Esophagus (tissue), 2 donors: ENCODE measurements around the gene ESR2. TPM values are rescaled to one million over a fixed set of nuclear protein-coding genes. Genes with fewer than 3 reads are reported as not detected.

Source experiments
- H3K27ac ChIP-seq, 2 donors: one replicate each; pipeline ENCODE4 v1.5.1; 2013; ENCODE audit warnings: low read depth in 2 of 2, mild to moderate bottlenecking in 2 of 2, inconsistent platforms in 1 of 2, low read length in 1 of 2, moderate library complexity in 1 of 2
- H3K27me3 ChIP-seq, 2 donors: one replicate each; pipeline ENCODE4 v1.6.1; 2013; ENCODE audit warnings: low read length in 2 of 2, control low read depth in 1 of 2, mild to moderate bottlenecking in 1 of 2; ENCODE audit not compliant: insufficient read depth in 2 of 2, control insufficient read depth in 1 of 2
- H3K36me3 ChIP-seq, 2 donors: one replicate each; pipeline ENCODE4 v1.6.1; 2013; ENCODE audit warnings: low read length in 1 of 2; ENCODE audit not compliant: control insufficient read depth in 2 of 2, insufficient read depth in 2 of 2
- H3K4me1 ChIP-seq, 2 donors: one replicate each; pipeline ENCODE4 v1.6.1; 2013; ENCODE audit warnings: low read length in 1 of 2; ENCODE audit not compliant: control insufficient read depth in 2 of 2, insufficient read depth in 2 of 2
- H3K4me3 ChIP-seq, 2 donors: one replicate each; pipeline ENCODE4 v1.5.1; 2013; ENCODE audit warnings: low read length in 2 of 2, mild to moderate bottlenecking in 2 of 2, low read depth in 1 of 2, moderate library complexity in 1 of 2
- H3K9me3 ChIP-seq, 2 donors: one replicate each; pipeline ENCODE4 v1.6.1; 2013; ENCODE audit warnings: mild to moderate bottlenecking in 2 of 2, low read depth in 1 of 2, low read length in 1 of 2, moderate library complexity in 1 of 2; ENCODE audit not compliant: control insufficient read depth in 2 of 2, insufficient read depth in 1 of 2
- WGBS, 2 donors: extraction: QIAGEN DNeasy Blood & Tissue Kit; methylation state at CpG; one replicate each; pipeline ENCODE4 v1.1.7; 2013; 5-methylcytosine and 5-hydroxymethylcytosine counted together
- polyA plus RNA-seq, 2 donors: library from polyadenylated mRNA; stranded (reverse); fragments of 200-250 nt; gene quantifications; one replicate each; pipeline ENCODE4 v1.2.3, GENCODE V29; 2013
- donor health status: healthy with polysubstance abuse.
- donor health status: Bipolar disorder and iron deficiency.

ESR2 gene
- polyA plus RNA-seq, 2 donors, result 0.15 to 0.20 TPM

DNA sequence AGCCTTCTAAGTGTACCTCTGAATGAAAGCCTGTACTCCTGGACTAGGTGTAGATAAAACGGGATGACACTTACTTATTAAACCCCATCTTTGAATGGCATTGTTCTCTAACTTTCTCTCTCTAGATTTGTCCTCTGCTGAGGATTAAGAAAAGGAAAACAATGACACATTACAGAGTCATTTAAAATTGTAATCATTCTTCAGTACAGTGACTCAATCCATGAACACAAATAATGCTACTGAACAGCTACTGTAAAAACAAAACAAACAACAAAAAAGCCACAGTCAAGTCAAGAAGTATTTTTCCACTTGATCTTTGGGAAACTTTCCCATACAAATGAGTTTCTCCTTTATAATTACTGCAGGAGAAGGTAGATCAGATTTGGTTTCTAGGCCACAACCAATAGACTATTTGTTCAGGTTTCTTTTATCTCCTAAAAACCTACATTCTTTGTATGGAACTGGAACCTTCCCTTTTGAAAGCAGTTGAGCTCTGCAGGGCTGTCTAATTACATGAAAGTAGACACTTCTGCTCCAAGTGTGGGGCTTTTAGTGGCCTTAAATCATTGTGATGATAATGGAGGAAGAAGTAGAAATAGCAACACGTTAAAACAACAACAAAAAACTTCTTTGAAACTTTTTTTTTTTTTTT, 219.1 kb downstream of the ESR2 start:
- Histone ChIP-seq H3K27ac (no peak overlapping the region), H3K27me3 (no peaks in the 10 kb centered on the region), H3K4me3 (no peak overlapping the region), H3K36me3 (peaks cover 0 to 7% of the 10 kb centered on the region in 2 donors), H3K9me3 (no peaks in the 10 kb centered on the region), H3K4me1 (no peaks in the 10 kb centered on the region)
- 56 to 74% methylated on average over 2 of the region's 2 CpGs for WGBS, 2 donors

- Histone ChIP-seq H3K4me1 (no peaks in the 10 kb centered on the region), H3K27me3 (no peaks in the 10 kb centered on the region), H3K27ac (no peak overlapping the region), H3K9me3 (no peaks in the 10 kb centered on the region), H3K36me3 (peaks cover 0 to 3% of the 10 kb centered on the region in 2 donors), H3K4me3 (no peak overlapping the region)
- WGBS, 2 donors, result 78 to 84% methylated on average over 5 of the region's 5 CpGs
These were observed 224.4 kb downstream of the ESR2 start for GRCh38 chr14:64069634-64070359.

DNA sequence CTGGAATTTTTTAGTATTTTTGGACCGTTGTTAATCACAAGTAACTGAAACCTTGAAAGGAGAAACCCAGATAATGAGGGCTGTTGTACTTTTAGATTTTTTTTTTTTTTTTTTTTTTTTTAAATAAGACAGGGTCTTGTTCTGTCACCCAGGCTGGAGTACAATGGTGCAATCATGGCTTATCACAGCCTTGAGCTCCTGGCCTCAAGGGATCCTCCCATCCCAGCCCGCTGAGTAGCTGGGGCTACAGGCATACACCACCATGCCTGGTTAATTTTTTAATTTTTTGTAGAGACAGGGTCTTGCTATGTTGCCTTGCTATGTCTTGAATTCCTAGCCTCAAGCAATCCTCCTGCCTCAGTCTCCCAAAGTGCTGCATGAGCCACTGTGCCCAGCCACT, 229.7 kb downstream of the ESR2 start:
- H3K9me3 ChIP-seq, result no peaks in the 10 kb centered on the region
- H3K36me3 ChIP-seq, result peaks cover 3 to 5% of the 10 kb centered on the region in 2 donors
- peaks cover 0 to 3% of the 10 kb centered on the region in 2 donors for H3K4me1 ChIP-seq
- no peaks in the 10 kb centered on the region for H3K27me3 ChIP-seq
- H3K4me3 ChIP-seq, result no peak overlapping the region
- H3K27ac ChIP-seq, result no peak overlapping the region
- 92 to 97% methylated on average over 2 of the region's 2 CpGs for WGBS, 2 donors

- H3K4me1 ChIP-seq, result peaks cover 0 to 4% of the 10 kb centered on the region in 2 donors
- no peak overlapping the region for H3K4me3 ChIP-seq
- 51 to 64% methylated on average over 7 of the region's 7 CpGs for WGBS, 2 donors
- no peaks in the 10 kb centered on the region for H3K27me3 ChIP-seq
- H3K9me3 ChIP-seq, result no peaks in the 10 kb centered on the region
- peak overlapping the region in 1 of 2 donors; percentile 36 for H3K27ac ChIP-seq
- H3K36me3 ChIP-seq, result peaks cover 3 to 5% of the 10 kb centered on the region in 2 donors
These were observed 231.6 kb downstream of the ESR2 start for GRCh38 chr14:64062381-64063115.

- Histone ChIP-seq H3K36me3 (peaks cover 3 to 5% of the 10 kb centered on the region in 2 donors), H3K4me3 (no peak overlapping the region), H3K4me1 (peaks cover 0 to 4% of the 10 kb centered on the region in 2 donors), H3K27me3 (no peaks in the 10 kb centered on the region), H3K27ac (no peak overlapping the region), H3K9me3 (no peaks in the 10 kb centered on the region)
- WGBS, 2 donors, result 57 to 73% methylated on average over 1 of the region's 1 CpG
These were observed 232.5 kb downstream of the ESR2 start for GRCh38 chr14:64061706-64062105.

- Histone ChIP-seq H3K27ac (peak overlapping the region; percentile 88 to 91), H3K9me3 (no peaks in the 10 kb centered on the region), H3K4me1 (peaks cover 0 to 4% of the 10 kb centered on the region in 2 donors), H3K36me3 (peaks cover 3 to 5% of the 10 kb centered on the region in 2 donors), H3K4me3 (no peak overlapping the region), H3K27me3 (no peaks in the 10 kb centered on the region)
- 54 to 74% methylated on average over 1 of the region's 1 CpG for WGBS, 2 donors
These were observed 233.1 kb downstream of the ESR2 start for GRCh38 chr14:64061115-64061514.

DNA sequence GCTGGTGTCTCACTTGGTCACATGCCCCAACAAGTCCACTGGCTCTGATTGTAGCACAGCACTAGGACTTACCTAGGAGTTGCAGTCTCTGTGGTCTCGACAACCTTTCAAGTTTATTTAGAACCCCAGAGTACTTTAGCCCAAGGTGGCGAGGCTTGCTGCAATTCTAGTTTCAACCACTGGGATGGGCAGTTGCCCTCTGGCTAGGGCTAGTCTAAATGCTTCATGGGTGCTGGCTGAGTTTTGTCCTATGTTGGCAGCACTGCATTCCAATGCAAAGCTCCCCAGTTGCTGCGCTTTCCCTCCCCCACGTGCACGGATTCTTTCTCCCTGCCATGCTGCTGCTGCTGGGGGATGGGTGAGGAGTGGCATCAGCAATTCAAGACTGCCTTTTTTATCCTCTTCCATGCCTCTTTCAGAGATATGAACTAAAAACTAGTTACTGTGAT, 233.5 kb downstream of the ESR2 start:
- peaks cover 5 to 6% of the 10 kb centered on the region in 2 donors for H3K36me3 ChIP-seq
- peaks cover 0 to 4% of the 10 kb centered on the region in 2 donors for H3K4me1 ChIP-seq
- 57 to 73% methylated on average over 5 of the region's 5 CpGs for WGBS, 2 donors
- H3K4me3 ChIP-seq, result no peak overlapping the region
- H3K27ac ChIP-seq, result peak overlapping the region; percentile 88 to 91
- H3K27me3 ChIP-seq, result no peaks in the 10 kb centered on the region
- no peaks in the 10 kb centered on the region for H3K9me3 ChIP-seq

GRCh38 chr14:64060199-64060545, 234.0 kb downstream of the ESR2 start:
- H3K36me3 ChIP-seq, result peaks cover 5 to 6% of the 10 kb centered on the region in 2 donors
- H3K27me3 ChIP-seq, result no peaks in the 10 kb centered on the region
- 58 to 68% methylated on average over 1 of the region's 1 CpG for WGBS, 2 donors
- peaks cover 0 to 4% of the 10 kb centered on the region in 2 donors for H3K4me1 ChIP-seq
- no peak overlapping the region for H3K4me3 ChIP-seq
- peak overlapping the region; percentile 88 to 91 for H3K27ac ChIP-seq
- H3K9me3 ChIP-seq, result no peaks in the 10 kb centered on the region

GRCh38 chr14:64059454-64060198, 234.5 kb downstream of the ESR2 start:
- peak overlapping the region; percentile 88 to 91 for H3K27ac ChIP-seq
- no peaks in the 10 kb centered on the region for H3K27me3 ChIP-seq
- peaks cover 0 to 4% of the 10 kb centered on the region in 2 donors for H3K4me1 ChIP-seq
- H3K36me3 ChIP-seq, result peaks cover 5 to 6% of the 10 kb centered on the region in 2 donors
- WGBS, 2 donors, result 85% methylated on average over 6 of the region's 6 CpGs
- H3K9me3 ChIP-seq, result no peaks in the 10 kb centered on the region
- H3K4me3 ChIP-seq, result no peak overlapping the region
